ENCODE measurements around the gene ABHD4.
"Not testable (repeated sequence)": the region's sequence is repeated elsewhere in the genome, so short reads cannot be mapped to it uniquely, and the experiment has no call there.

ABHD4 gene

DNA sequence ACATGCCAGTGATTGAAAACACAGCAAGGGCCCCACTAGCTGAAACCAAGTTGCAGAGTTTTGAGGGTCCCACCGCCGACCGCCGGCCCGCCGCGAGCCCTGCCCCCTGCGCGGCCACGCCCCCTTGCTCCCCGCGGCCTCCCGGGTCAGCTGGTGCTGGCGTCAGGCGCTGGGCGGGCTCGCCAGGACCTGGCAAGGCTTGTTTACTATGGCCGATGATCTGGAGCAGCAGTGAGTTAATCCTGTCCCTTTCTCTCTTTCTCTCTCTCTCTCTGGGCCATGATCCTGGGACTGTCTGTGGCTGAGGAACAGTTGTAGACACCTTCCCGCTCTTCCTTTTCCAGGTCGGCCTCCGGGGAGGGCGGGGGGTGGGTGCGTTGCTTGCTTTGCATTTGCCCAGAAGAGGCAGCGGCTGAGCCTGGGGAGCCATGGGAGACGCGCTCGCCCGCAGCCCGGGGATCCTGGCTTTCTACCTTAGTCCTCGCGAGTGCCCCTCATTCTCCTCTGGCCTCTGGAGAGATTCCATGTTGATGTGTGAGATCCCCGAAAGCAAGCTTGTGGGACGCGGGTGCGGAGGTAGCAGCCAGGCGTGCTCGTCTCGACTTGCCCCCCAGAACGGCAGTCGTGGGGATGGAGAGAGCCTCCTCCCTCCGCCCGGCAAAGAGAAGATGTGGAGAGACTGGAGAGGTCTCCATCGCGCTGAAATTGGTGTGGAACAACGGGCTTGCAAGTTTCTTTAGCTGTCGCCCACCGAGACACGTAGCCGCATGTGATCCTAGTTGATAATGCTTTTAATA, at the start of gene ABHD4:
TSS of gene ABHD4 (plus strand) at position 202 of the 797 bp plus-strand sequence. CDS start at position 209, 7 bp downstream.
- no peak within 1 kb of the TSS for H3K27ac ChIP-seq
- no peak for DNase-seq (ENCODE audit: low read depth, low spot score)
- peak within 1 kb of the TSS; percentile 85 for H3K9ac ChIP-seq (ENCODE audit: insufficient read length)
- H3K9me3 ChIP-seq (ENCODE audit: low read depth, low read length) = no peaks in the 10 kb centered on the region
- TF ChIP-seq EZH2 (IDR thresholded peaks at IDR 0.05) = no peak
- peak; percentile 34 for TF ChIP-seq FOXP2 (optimal IDR thresholded peaks at IDR 0.05; ENCODE audit: control extremely low read depth, extremely low read length, insufficient read depth)
- TF ChIP-seq POLR2AphosphoS5 (IDR thresholded peaks at IDR 0.05; ENCODE audit: borderline replicate concordance, low read depth, low read length) = peak; percentile 42; the same call in 1 of the 2 replicates
- peaks cover 12% of the 10 kb centered on the region; the same call in 1 of the 2 replicates for H3K36me3 ChIP-seq (ENCODE audit: insufficient read depth, low read length)
- peak within 1 kb of the TSS; percentile 95 for H3K4me3 ChIP-seq

GRCh38 chr14:22549324-22549962, 48.7 kb upstream of the ABHD4 start:
- TF ChIP-seq POLR2AphosphoS5 (IDR thresholded peaks at IDR 0.05; ENCODE audit: borderline replicate concordance, low read depth, low read length) = no peak
- no peak for TF ChIP-seq EZH2 (IDR thresholded peaks at IDR 0.05)
- no peak for TF ChIP-seq FOXP2 (optimal IDR thresholded peaks at IDR 0.05; ENCODE audit: control extremely low read depth, extremely low read length, insufficient read depth)
- Histone ChIP-seq H3K27ac (no peak overlapping the region), H3K36me3 (ENCODE audit: insufficient read depth, low read length) (no peaks in the 10 kb centered on the region), H3K9me3 (ENCODE audit: low read depth, low read length) (no peaks in the 10 kb centered on the region), H3K9ac (ENCODE audit: insufficient read length) (no peak overlapping the region), H3K4me3 (no peak overlapping the region)
- DNase-seq (ENCODE audit: low read depth, low spot score) = no peak

GRCh38 chr14:22549981-22550673, 48.0 kb upstream of the ABHD4 start:
- no peak for DNase-seq (ENCODE audit: low read depth, low spot score)
- H3K27ac ChIP-seq = no peak overlapping the region
- no peaks in the 10 kb centered on the region for H3K36me3 ChIP-seq (ENCODE audit: insufficient read depth, low read length)
- no peak overlapping the region for H3K9ac ChIP-seq (ENCODE audit: insufficient read length)
- H3K9me3 ChIP-seq (ENCODE audit: low read depth, low read length) = no peaks in the 10 kb centered on the region
- no peak for TF ChIP-seq FOXP2 (optimal IDR thresholded peaks at IDR 0.05; ENCODE audit: control extremely low read depth, extremely low read length, insufficient read depth)
- TF ChIP-seq POLR2AphosphoS5 (IDR thresholded peaks at IDR 0.05; ENCODE audit: borderline replicate concordance, low read depth, low read length) = no peak
- TF ChIP-seq EZH2 (IDR thresholded peaks at IDR 0.05) = no peak
- no peak overlapping the region for H3K4me3 ChIP-seq

DNA sequence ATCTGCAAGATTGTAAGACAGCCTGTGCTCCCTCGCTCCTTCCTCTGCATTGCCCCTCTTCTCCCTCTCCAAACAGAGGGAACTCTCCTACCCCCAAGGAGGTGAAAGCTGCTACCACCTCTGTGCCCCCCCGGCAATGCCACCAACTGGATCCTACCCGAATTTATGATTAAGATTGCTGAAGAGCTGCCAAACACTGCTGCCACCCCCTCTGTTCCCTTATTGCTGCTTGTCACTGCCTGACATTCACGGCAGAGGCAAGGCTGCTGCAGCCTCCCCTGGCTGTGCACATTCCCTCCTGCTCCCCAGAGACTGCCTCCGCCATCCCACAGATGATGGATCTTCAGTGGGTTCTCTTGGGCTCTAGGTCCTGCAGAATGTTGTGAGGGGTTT, 46.5 kb upstream of the ABHD4 start:
- H3K27ac ChIP-seq = no peak overlapping the region

GRCh38 chr14:22552001-22552826, 45.9 kb upstream of the ABHD4 start:
- Histone ChIP-seq H3K9ac (ENCODE audit: insufficient read length) (no peak overlapping the region), H3K4me3 (no peak overlapping the region), H3K27ac (no peak overlapping the region), H3K36me3 (ENCODE audit: insufficient read depth, low read length) (no peaks in the 10 kb centered on the region), H3K9me3 (ENCODE audit: low read depth, low read length) (no peaks in the 10 kb centered on the region)
- DNase-seq (ENCODE audit: low read depth, low spot score) = no peak
- TF ChIP-seq FOXP2 (optimal IDR thresholded peaks at IDR 0.05; ENCODE audit: control extremely low read depth, extremely low read length, insufficient read depth) (no peak), EZH2 (IDR thresholded peaks at IDR 0.05) (no peak), POLR2AphosphoS5 (IDR thresholded peaks at IDR 0.05; ENCODE audit: borderline replicate concordance, low read depth, low read length) (no peak)

More for the DNA sequence above, 46.5 kb upstream of the ABHD4 start:
- H3K9me3 ChIP-seq (ENCODE audit: low read depth, low read length) = no peaks in the 10 kb centered on the region
- no peaks in the 10 kb centered on the region for H3K36me3 ChIP-seq (ENCODE audit: insufficient read depth, low read length)
- no peak overlapping the region for H3K9ac ChIP-seq (ENCODE audit: insufficient read length)
- no peak for TF ChIP-seq EZH2 (IDR thresholded peaks at IDR 0.05)
- TF ChIP-seq FOXP2 (optimal IDR thresholded peaks at IDR 0.05; ENCODE audit: control extremely low read depth, extremely low read length, insufficient read depth) = no peak
- TF ChIP-seq POLR2AphosphoS5 (IDR thresholded peaks at IDR 0.05; ENCODE audit: borderline replicate concordance, low read depth, low read length) = no peak
- H3K4me3 ChIP-seq = no peak overlapping the region
- no peak for DNase-seq (ENCODE audit: low read depth, low spot score)

GRCh38 chr14:22552827-22553076, 45.3 kb upstream of the ABHD4 start:
- H3K9ac ChIP-seq (ENCODE audit: insufficient read length) = no peak overlapping the region
- TF ChIP-seq EZH2 (IDR thresholded peaks at IDR 0.05) (no peak), POLR2AphosphoS5 (IDR thresholded peaks at IDR 0.05; ENCODE audit: borderline replicate concordance, low read depth, low read length) (no peak), FOXP2 (optimal IDR thresholded peaks at IDR 0.05; ENCODE audit: control extremely low read depth, extremely low read length, insufficient read depth) (no peak)
- no peaks in the 10 kb centered on the region for H3K36me3 ChIP-seq (ENCODE audit: insufficient read depth, low read length)
- no peaks in the 10 kb centered on the region for H3K9me3 ChIP-seq (ENCODE audit: low read depth, low read length)
- H3K4me3 ChIP-seq = no peak overlapping the region
- DNase-seq (ENCODE audit: low read depth, low spot score) = no peak
- H3K27ac ChIP-seq = no peak overlapping the region

DNA sequence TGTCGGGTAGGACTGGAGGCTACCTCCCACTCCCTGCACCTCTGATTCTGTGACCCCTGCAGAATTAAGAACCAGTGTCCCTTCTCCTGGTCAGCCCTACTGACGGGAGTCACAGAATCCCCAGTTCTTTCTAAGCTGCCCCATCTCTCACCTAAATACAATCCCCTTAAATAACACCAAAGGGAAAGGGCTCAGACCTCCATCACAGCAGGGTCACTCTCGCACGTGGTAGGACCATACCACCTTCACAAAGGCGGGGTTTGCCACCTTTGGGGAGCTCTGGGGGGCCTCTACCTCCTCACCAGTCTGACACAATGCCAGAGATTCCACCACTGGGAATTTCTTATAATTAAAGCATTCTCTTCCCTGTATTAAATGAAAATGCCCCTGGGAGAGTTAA, 44.7 kb upstream of the ABHD4 start:
- TF ChIP-seq FOXP2 (optimal IDR thresholded peaks at IDR 0.05; ENCODE audit: control extremely low read depth, extremely low read length, insufficient read depth) = no peak
- no peak for TF ChIP-seq EZH2 (IDR thresholded peaks at IDR 0.05)
- TF ChIP-seq POLR2AphosphoS5 (IDR thresholded peaks at IDR 0.05; ENCODE audit: borderline replicate concordance, low read depth, low read length) = no peak
- H3K4me3 ChIP-seq = no peak overlapping the region
- no peak overlapping the region for H3K27ac ChIP-seq
- no peak overlapping the region for H3K9ac ChIP-seq (ENCODE audit: insufficient read length)
- H3K9me3 ChIP-seq (ENCODE audit: low read depth, low read length) = no peaks in the 10 kb centered on the region
- no peak for DNase-seq (ENCODE audit: low read depth, low spot score)
- no peaks in the 10 kb centered on the region for H3K36me3 ChIP-seq (ENCODE audit: insufficient read depth, low read length)

DNA sequence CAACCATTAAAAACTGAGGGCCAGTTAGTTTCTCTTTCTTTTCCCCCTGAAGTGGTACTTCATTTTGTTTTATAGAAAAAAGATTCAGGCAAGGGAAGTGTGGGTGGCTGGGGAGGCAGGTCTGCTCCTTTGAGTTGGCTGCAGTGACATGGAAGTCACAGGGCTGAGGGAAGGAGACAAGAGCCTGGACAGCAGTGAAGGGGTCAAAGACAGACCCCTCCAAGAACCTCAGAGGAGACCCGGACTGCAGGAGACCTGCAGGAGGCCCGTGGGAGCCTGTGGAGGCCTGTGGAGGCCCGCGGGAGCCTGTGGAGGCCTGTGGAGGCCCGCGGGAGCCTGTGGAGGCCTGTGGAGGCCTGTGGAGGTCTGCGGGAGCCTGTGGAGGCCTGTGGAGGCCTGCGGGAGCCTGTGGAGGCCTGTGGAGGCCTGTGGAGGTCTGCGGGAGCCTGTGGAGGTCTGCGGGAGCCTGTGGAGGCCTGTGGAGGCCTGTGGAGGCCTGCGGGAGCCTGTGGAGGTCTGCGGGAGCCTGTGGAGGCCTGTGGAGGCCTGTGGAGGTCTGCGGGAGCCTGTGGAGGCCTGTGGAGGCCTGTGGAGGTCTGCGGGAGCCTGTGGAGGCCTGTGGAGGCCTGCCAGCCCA, 44.1 kb upstream of the ABHD4 start:
- H3K9ac ChIP-seq (ENCODE audit: insufficient read length); H3K9me3 ChIP-seq (ENCODE audit: low read depth, low read length); H3K4me3 ChIP-seq; DNase-seq (ENCODE audit: low read depth, low spot score); H3K36me3 ChIP-seq (ENCODE audit: insufficient read depth, low read length); H3K27ac ChIP-seq: not testable (repeated sequence)
